ENCODE results near the gene ABHD6.
"Not testable (repeated sequence)": the region's sequence is repeated elsewhere in the genome, so short reads cannot be mapped to it uniquely, and the experiment has no call there.

The ABHD6 gene

DNA sequence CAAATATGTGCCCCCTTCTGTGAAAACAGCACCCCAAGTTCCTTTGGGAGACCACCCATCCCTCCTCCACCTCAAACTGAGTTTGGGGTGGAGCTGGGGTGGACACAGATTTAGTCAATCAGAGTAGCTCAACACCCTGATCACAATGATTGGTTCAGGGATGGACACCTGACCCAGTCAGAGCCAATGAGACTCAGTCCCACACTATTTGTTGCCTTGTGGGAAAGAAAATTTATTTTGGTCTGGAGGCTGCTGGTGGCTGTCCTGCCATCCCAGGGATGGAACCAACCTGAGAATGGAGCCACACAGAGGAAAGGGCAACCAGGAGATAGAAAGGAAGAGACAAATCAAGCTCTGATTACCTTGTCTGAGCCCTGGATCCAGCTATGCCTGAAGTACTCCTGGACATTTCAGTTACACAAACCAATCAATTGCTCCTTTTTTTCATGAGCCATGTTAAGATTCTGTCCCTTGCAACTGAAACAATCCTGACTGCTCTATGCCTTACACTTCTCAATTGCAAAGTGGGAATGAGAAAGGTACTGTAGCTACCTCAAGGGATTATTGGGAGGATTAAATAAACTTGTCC, 37.4 kb upstream of the ABHD6 start:
- H3K4me3 ChIP-seq (replicated peaks; ENCODE audit: low read depth, low read length) = no peak overlapping the region
- TF ChIP-seq, protein P1, sequence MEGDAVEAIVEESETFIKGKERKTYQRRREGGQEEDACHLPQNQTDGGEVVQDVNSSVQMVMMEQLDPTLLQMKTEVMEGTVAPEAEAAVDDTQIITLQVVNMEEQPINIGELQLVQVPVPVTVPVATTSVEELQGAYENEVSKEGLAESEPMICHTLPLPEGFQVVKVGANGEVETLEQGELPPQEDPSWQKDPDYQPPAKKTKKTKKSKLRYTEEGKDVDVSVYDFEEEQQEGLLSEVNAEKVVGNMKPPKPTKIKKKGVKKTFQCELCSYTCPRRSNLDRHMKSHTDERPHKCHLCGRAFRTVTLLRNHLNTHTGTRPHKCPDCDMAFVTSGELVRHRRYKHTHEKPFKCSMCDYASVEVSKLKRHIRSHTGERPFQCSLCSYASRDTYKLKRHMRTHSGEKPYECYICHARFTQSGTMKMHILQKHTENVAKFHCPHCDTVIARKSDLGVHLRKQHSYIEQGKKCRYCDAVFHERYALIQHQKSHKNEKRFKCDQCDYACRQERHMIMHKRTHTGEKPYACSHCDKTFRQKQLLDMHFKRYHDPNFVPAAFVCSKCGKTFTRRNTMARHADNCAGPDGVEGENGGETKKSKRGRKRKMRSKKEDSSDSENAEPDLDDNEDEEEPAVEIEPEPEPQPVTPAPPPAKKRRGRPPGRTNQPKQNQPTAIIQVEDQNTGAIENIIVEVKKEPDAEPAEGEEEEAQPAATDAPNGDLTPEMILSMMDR (IDR thresholded peaks at IDR 0.05; ENCODE audit: low read depth, low read length, missing control alignments) = no peak

GRCh38 chr3:58200846-58201355, 36.7 kb upstream of the ABHD6 start:
- DNase-seq (ENCODE audit: extremely low read depth, low read depth) = no peak
- TF ChIP-seq, protein P1 (IDR thresholded peaks at IDR 0.05; ENCODE audit: low read depth, low read length, missing control alignments) = no peak
- no peak overlapping the region for H3K4me3 ChIP-seq (replicated peaks; ENCODE audit: low read depth, low read length)

More for the DNA sequence above, 37.4 kb upstream of the ABHD6 start:
- DNase-seq (ENCODE audit: extremely low read depth, low read depth) = no peak

- DNase-seq (ENCODE audit: extremely low read depth, low read depth); H3K4me3 ChIP-seq (replicated peaks; ENCODE audit: low read depth, low read length): not testable (repeated sequence)
These were observed 36.1 kb upstream of the ABHD6 start for GRCh38 chr3:58201451-58201850.

DNA sequence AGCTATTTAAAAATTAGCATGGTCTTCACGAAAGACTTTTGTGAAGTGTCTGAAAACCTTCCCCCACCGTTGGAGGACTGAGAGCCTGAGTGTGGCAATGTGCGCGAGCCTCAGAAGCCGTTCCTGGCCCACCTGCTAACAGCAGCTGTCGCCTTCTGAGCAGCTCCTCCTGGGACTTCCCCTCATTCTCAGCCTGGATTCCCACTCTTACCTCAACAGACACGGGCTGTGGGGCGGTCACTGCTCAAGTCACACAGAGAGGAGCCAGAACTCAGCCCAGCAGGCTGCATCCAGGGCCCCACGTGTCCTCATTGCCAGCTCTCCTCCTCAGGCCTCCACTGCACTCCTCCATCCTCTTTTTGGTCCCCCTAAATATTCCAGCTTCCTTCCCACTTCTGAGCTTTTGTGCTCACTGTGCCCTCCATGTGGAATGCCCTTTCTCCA, 34.7 kb upstream of the ABHD6 start:
- DNase-seq (ENCODE audit: extremely low read depth, low read depth) = no peak
- TF ChIP-seq, protein P1 (IDR thresholded peaks at IDR 0.05; ENCODE audit: low read depth, low read length, missing control alignments) = no peak
- H3K4me3 ChIP-seq (replicated peaks; ENCODE audit: low read depth, low read length) = no peak overlapping the region

- DNase-seq (ENCODE audit: extremely low read depth, low read depth) = no peak
- TF ChIP-seq, protein P1 (IDR thresholded peaks at IDR 0.05; ENCODE audit: low read depth, low read length, missing control alignments) = no peak
- no peak overlapping the region for H3K4me3 ChIP-seq (replicated peaks; ENCODE audit: low read depth, low read length)
These were observed 34.1 kb upstream of the ABHD6 start for GRCh38 chr3:58203541-58203940.

GRCh38 chr3:58204720-58205119, 32.9 kb upstream of the ABHD6 start:
- no peak for DNase-seq (ENCODE audit: extremely low read depth, low read depth)
- TF ChIP-seq, protein P1 (IDR thresholded peaks at IDR 0.05; ENCODE audit: low read depth, low read length, missing control alignments) = no peak
- H3K4me3 ChIP-seq (replicated peaks; ENCODE audit: low read depth, low read length) = no peak overlapping the region

DNA sequence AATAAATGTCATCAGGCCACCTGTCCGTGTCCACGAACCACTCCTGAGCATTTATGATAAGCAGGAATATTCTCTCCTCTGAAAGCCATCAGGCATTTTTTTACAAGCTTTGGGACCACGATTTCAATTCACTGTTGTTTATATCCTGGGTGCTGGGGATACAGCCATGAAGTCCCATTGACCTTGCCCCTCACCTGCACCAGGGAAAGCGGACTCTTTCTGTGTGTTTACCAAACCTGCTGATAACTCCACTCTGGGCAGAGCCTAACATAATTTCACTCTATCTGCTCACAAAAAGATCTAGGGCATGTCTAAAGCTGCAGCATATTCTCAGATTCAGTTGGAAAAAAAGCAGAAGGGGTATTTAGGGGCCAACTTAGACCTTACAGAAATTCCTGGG, 31.6 kb upstream of the ABHD6 start:
- H3K4me3 ChIP-seq (replicated peaks; ENCODE audit: low read depth, low read length) = no peak overlapping the region
- no peak for DNase-seq (ENCODE audit: extremely low read depth, low read depth)
- TF ChIP-seq, protein P1 (IDR thresholded peaks at IDR 0.05; ENCODE audit: low read depth, low read length, missing control alignments) = no peak

Measured in HFF-Myc (cell line).